DOHH2 (cell line): Measurements from ENCODE around the gene CTNNA2.

Source experiments
- H3F3A ChIP-seq: fragments of 200-600 bp; sonication (generic), shearing (Covaris generic); 2 replicates; pipeline ENCODE4 v1.6.0; 2016; ENCODE audit warnings: antibody characterized with exemption, mild to moderate bottlenecking; ENCODE audit not compliant: control insufficient read depth, insufficient read depth
- H3K27ac ChIP-seq: fragments of 200-600 bp; sonication (generic); 2 replicates; pipeline ENCODE4 v1.5.1; 2014; ENCODE audit warnings: low read depth, mild to moderate bottlenecking, low read length, moderate library complexity
- H3K27me3 ChIP-seq: fragments of 200-600 bp; sonication (generic); 2 replicates; pipeline ENCODE4 v1.6.1; 2014; ENCODE audit warnings: mild to moderate bottlenecking, low read length, mixed read lengths; ENCODE audit not compliant: control insufficient read depth
- H3K36me3 ChIP-seq: fragments of 200-600 bp; sonication (generic); 2 replicates; pipeline ENCODE4 v1.6.1; 2014; ENCODE audit warnings: mild to moderate bottlenecking, low read length, moderate library complexity, mixed read lengths; ENCODE audit not compliant: control insufficient read depth
- H3K4me1 ChIP-seq: fragments of 200-600 bp; sonication (generic); 2 replicates; pipeline ENCODE4 v1.6.1; 2014; ENCODE audit warnings: mild to moderate bottlenecking, low read length, mixed read lengths; ENCODE audit not compliant: control insufficient read depth
- H3K4me2 ChIP-seq: fragments of 200-600 bp; sonication (generic); 2 replicates; pipeline ENCODE4 v1.6.0; 2014; ENCODE audit warnings: mild to moderate bottlenecking, low read length, moderate library complexity
- H3K4me3 ChIP-seq: fragments of 200-600 bp; sonication (generic); 2 replicates; pipeline ENCODE4 v1.5.1; 2014; ENCODE audit warnings: mild to moderate bottlenecking, low read length, mixed read lengths
- H3K79me2 ChIP-seq: fragments of 200-600 bp; sonication (generic); 2 replicates; pipeline ENCODE4 v1.6.1; 2014; ENCODE audit warnings: mild to moderate bottlenecking, low read length, mixed read lengths; ENCODE audit not compliant: control insufficient read depth
- H3K9me2 ChIP-seq: fragments of 200-600 bp; sonication (generic); replicated peaks from 2 replicates; pipeline ENCODE4 v1.6.1; 2014; ENCODE audit warnings: mild to moderate bottlenecking, low read length, mixed read lengths; ENCODE audit not compliant: control insufficient read depth
- H3K9me3 ChIP-seq: fragments of 200-600 bp; sonication (generic); 2 replicates; pipeline ENCODE4 v1.6.1; 2014; ENCODE audit warnings: antibody characterized with exemption, low read length, mixed read lengths; ENCODE audit not compliant: control insufficient read depth, insufficient read depth
- H4K20me1 ChIP-seq: fragments of 200-600 bp; sonication (generic); 2 replicates; pipeline ENCODE4 v1.6.0; 2014; ENCODE audit warnings: low read depth, mild to moderate bottlenecking, antibody characterized with exemption, low read length, moderate library complexity; ENCODE audit not compliant: control insufficient read depth, insufficient read depth
- EZH2phosphoT487 ChIP-seq: fragments of 200-600 bp; sonication (generic); IDR thresholded peaks from 2 replicates; pipeline ENCODE4 v1.6.1; 2017; ENCODE audit warnings: borderline replicate concordance, mild to moderate bottlenecking, antibody characterized with exemption, low read length, moderate library complexity, mixed read lengths
- TF ChIP-seq, protein P1 (sequence below): fragments of 200-600 bp; sonication (generic); IDR thresholded peaks from one replicate; pipeline ENCODE4 v1.5.1; 2014; ENCODE audit warnings: antibody characterized with exemption, mild to moderate bottlenecking, low read depth, low read length; ENCODE audit not compliant: poor library complexity, severe bottlenecking

Gene CTNNA2

DNA sequence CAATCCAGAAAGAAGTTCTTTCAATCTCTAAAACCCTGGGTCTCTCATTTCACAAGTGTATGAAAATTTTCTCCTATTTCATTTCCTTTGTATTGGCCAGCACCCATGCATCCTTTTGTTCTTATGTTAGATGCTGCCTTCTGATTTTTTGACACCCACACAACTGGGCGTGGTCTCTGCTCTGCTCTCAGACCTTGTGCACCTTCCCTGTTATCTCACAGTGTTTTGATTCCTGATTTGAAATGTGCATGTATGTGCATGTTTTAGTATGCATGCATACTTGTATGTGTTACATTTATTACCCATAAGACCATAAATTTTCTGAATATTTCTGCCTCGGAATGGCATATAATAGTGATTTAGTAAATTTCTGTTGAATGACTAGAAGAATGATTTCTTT, 152.2 kb downstream of the CTNNA2 start:
- Histone ChIP-seq H3K27ac (no peak overlapping the region), H4K20me1 (no peaks in the 10 kb centered on the region), H3K4me2 (no peak overlapping the region), H3K79me2 (no peaks in the 10 kb centered on the region), H3K4me3 (no peak overlapping the region), H3K4me1 (no peaks in the 10 kb centered on the region), H3K27me3 (no peaks in the 10 kb centered on the region), H3K36me3 (no peaks in the 10 kb centered on the region), H3F3A (no peaks in the 10 kb centered on the region), H3K9me3 (no peaks in the 10 kb centered on the region), H3K9me2 (no peaks in the 10 kb centered on the region)
- TF ChIP-seq EZH2phosphoT487, result no peak
- TF ChIP-seq, protein P1, sequence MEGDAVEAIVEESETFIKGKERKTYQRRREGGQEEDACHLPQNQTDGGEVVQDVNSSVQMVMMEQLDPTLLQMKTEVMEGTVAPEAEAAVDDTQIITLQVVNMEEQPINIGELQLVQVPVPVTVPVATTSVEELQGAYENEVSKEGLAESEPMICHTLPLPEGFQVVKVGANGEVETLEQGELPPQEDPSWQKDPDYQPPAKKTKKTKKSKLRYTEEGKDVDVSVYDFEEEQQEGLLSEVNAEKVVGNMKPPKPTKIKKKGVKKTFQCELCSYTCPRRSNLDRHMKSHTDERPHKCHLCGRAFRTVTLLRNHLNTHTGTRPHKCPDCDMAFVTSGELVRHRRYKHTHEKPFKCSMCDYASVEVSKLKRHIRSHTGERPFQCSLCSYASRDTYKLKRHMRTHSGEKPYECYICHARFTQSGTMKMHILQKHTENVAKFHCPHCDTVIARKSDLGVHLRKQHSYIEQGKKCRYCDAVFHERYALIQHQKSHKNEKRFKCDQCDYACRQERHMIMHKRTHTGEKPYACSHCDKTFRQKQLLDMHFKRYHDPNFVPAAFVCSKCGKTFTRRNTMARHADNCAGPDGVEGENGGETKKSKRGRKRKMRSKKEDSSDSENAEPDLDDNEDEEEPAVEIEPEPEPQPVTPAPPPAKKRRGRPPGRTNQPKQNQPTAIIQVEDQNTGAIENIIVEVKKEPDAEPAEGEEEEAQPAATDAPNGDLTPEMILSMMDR, result no peak

DNA sequence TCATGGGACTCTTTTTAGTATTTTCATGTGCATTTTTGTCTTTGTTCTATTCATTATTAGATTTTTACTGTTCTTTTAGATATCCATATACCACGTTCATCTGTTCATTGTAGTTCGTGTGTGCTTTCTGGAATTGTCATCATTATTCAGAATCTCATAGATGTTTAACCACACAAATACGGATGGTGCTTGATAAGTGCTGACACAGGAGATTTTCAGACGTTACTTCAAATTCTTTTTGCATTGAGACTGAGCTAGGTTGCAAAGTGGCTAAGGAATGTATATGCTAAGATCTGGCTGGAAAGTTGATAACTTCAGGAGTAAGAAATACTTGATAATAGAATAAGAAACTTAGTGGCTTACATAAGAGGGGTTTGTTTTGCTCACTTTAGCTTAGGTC, 153.6 kb downstream of the CTNNA2 start:
- H3K36me3 ChIP-seq, result no peaks in the 10 kb centered on the region
- H3K9me3 ChIP-seq, result no peaks in the 10 kb centered on the region
- no peaks in the 10 kb centered on the region for H3K27me3 ChIP-seq
- H3K4me2 ChIP-seq, result no peak overlapping the region
- no peaks in the 10 kb centered on the region for H3K9me2 ChIP-seq
- no peaks in the 10 kb centered on the region for H4K20me1 ChIP-seq
- no peak overlapping the region for H3K4me3 ChIP-seq
- no peaks in the 10 kb centered on the region for H3K4me1 ChIP-seq
- H3K27ac ChIP-seq, result no peak overlapping the region
- no peak for TF ChIP-seq EZH2phosphoT487
- TF ChIP-seq, protein P1, result no peak
- no peaks in the 10 kb centered on the region for H3F3A ChIP-seq
- no peaks in the 10 kb centered on the region for H3K79me2 ChIP-seq

DNA sequence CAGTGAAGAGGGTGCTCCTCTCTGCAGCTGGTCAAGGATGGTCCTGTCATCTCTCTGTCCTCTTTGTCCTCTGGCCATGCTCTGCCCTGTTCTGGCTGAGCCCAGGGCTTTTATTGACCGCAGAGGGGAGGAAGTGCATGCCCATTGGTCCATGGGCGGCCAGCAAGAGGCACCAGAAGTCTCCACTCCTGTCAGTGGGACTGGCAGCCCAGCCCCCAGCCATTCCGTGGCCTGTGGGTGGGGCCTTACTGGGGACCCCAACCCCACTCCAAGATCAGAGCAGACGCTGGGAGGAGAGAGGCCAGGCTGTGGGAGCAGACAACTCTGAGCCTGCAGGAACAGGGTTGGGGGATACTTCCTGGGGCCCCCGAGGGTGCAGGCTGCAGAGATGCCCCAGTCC, 156.9 kb downstream of the CTNNA2 start:
- H3K9me3 ChIP-seq, result no peaks in the 10 kb centered on the region
- TF ChIP-seq, protein P1, result no peak
- no peak for TF ChIP-seq EZH2phosphoT487
- no peaks in the 10 kb centered on the region for H4K20me1 ChIP-seq
- H3K27ac ChIP-seq, result no peak overlapping the region
- no peaks in the 10 kb centered on the region for H3K9me2 ChIP-seq
- H3K79me2 ChIP-seq, result no peaks in the 10 kb centered on the region
- H3F3A ChIP-seq, result no peaks in the 10 kb centered on the region
- H3K36me3 ChIP-seq, result no peaks in the 10 kb centered on the region
- no peak overlapping the region for H3K4me3 ChIP-seq
- H3K4me2 ChIP-seq, result no peak overlapping the region
- no peaks in the 10 kb centered on the region for H3K4me1 ChIP-seq
- no peaks in the 10 kb centered on the region for H3K27me3 ChIP-seq

DNA sequence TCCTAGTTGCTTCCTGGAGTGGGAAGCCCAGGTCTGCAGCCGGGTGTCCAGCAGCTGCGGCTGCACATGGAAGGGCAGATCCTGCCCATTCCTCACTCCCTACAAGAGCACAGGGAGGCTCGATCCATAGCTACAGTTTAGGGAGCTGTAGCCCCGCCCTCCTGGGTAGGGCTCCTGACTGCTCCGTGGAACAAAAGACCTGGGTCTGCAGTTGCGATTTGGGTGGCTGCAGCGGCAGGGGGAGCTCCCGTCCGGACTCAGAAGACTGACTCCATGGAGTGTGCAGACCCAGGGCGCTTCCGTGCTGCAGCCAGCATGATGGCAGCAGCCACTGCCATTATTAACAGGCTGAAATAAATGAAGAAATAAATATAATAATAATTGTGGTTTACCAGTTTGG, 157.3 kb downstream of the CTNNA2 start:
- no peaks in the 10 kb centered on the region for H3K79me2 ChIP-seq
- no peak for TF ChIP-seq EZH2phosphoT487
- TF ChIP-seq, protein P1, result no peak
- no peaks in the 10 kb centered on the region for H3F3A ChIP-seq
- no peaks in the 10 kb centered on the region for H3K9me3 ChIP-seq
- H3K27ac ChIP-seq, result no peak overlapping the region
- H3K4me2 ChIP-seq, result no peak overlapping the region
- H3K4me1 ChIP-seq, result no peaks in the 10 kb centered on the region
- H4K20me1 ChIP-seq, result no peaks in the 10 kb centered on the region
- no peak overlapping the region for H3K4me3 ChIP-seq
- H3K36me3 ChIP-seq, result no peaks in the 10 kb centered on the region
- H3K27me3 ChIP-seq, result no peaks in the 10 kb centered on the region
- no peaks in the 10 kb centered on the region for H3K9me2 ChIP-seq
